Measurements from ENCODE around the gene DNAJC5G. TPM values are rescaled to one million over a fixed set of nuclear protein-coding genes. Genes with fewer than 3 reads are reported as not detected.

The DNAJC5G gene
- total and polyA plus RNA-seq, 2 donors (not counting 3 experiments of a cell fraction or from before 2014, with no cell fraction given): 0.77 to 1.4 TPM

GRCh38 chr2:27256855-27257454, 18.3 kb upstream of the DNAJC5G start:
- POLR2A ChIA-PET: no interaction called here
- H3K27me3 ChIP-seq (ENCODE audit: control insufficient read depth in 2 of 2, insufficient read depth in 2 of 2, low read length in 2 of 2): peaks cover 8 to 17% of the 10 kb centered on the region in 2 experiments
- TF ChIP-seq MYC (IDR thresholded peaks at IDR 0.05; ENCODE audit: low read depth, low read length): no peak
- intact Hi-C loops (cut with micrococcal nuclease): no loop called here
- H3K4me1 ChIP-seq (ENCODE audit: control insufficient read depth, extremely low read depth, insufficient read depth, low read length): peaks cover 11% of the 10 kb centered on the region
- FAIRE-seq (no peak), DNase-seq (ENCODE audit: low read depth, low spot score) (no peak)
- no TSS peak for BruUV-seq (replicated peaks)
- H3K4me2 ChIP-seq (ENCODE audit: insufficient read depth, low read length): no peak overlapping the region
- no peak overlapping the region for H3K4me3 ChIP-seq (replicated peaks in 1 of 3; ENCODE audit: insufficient read depth in 1 of 3, low read depth in 1 of 3, low read length in 3 of 3)
- no peak overlapping the region for H3K27ac ChIP-seq (ENCODE audit: insufficient read depth, low read depth, low read length)
- no peak overlapping the region for H3K9ac ChIP-seq (replicated peaks; ENCODE audit: extremely low read depth, insufficient read depth, low read length)
- H3K9me3 ChIP-seq (replicated peaks; ENCODE audit: control insufficient read depth, insufficient read depth, low read length): no peaks in the 10 kb centered on the region
- no peaks in the 10 kb centered on the region for H3K9me1 ChIP-seq (replicated peaks; ENCODE audit: control insufficient read depth, extremely low read depth, insufficient read depth, low read length)
- CTCF ChIA-PET: interaction anchor here (1.4 to 3.0 kb wide), 3 partner anchors 23 to 46 kb away, joined by 3 to 21 read pairs (median 12); no protein-coding TSS in a partner anchor
- H3K36me3 ChIP-seq (ENCODE audit: control insufficient read depth in 2 of 2, extremely low read depth in 1 of 2, insufficient read depth in 2 of 2, low read length in 2 of 2): peaks cover 0 to 15% of the 10 kb centered on the region in 2 experiments
- H4K20me1 ChIP-seq (replicated peaks; ENCODE audit: control insufficient read depth, extremely low read depth, insufficient read depth, low read length): no peaks in the 10 kb centered on the region
- dilution Hi-C loops (cut with MboI; ENCODE audit: extremely low pct_ligation_motif_present, low sequenced_read_pairs): no loop called here
- no peaks in the 10 kb centered on the region for H3K79me2 ChIP-seq (ENCODE audit: control insufficient read depth, insufficient read depth, low read length)
- H2AFZ ChIP-seq (ENCODE audit: low read depth, low read length): no peak overlapping the region

- no peak for FAIRE-seq
- Histone ChIP-seq H4K20me1 (replicated peaks; ENCODE audit: control insufficient read depth, extremely low read depth, insufficient read depth, low read length) (no peaks in the 10 kb centered on the region), H3K4me2 (ENCODE audit: insufficient read depth, low read length) (no peak overlapping the region), H3K9me1 (replicated peaks; ENCODE audit: control insufficient read depth, extremely low read depth, insufficient read depth, low read length) (no peaks in the 10 kb centered on the region), H3K36me3 (ENCODE audit: control insufficient read depth in 2 of 2, extremely low read depth in 1 of 2, insufficient read depth in 2 of 2, low read length in 2 of 2) (peaks cover 0 to 15% of the 10 kb centered on the region in 2 experiments), H2AFZ (ENCODE audit: low read depth, low read length) (no peak overlapping the region), H3K9ac (replicated peaks; ENCODE audit: extremely low read depth, insufficient read depth, low read length) (no peak overlapping the region), H3K27ac (ENCODE audit: insufficient read depth, low read depth, low read length) (no peak overlapping the region), H3K79me2 (ENCODE audit: control insufficient read depth, insufficient read depth, low read length) (no peaks in the 10 kb centered on the region), H3K4me1 (ENCODE audit: control insufficient read depth, extremely low read depth, insufficient read depth, low read length) (peaks cover 15% of the 10 kb centered on the region), H3K4me3 (replicated peaks in 1 of 3; ENCODE audit: insufficient read depth in 1 of 3, low read depth in 1 of 3, low read length in 3 of 3) (no peak overlapping the region), H3K9me3 (replicated peaks; ENCODE audit: control insufficient read depth, insufficient read depth, low read length) (no peaks in the 10 kb centered on the region), H3K27me3 (ENCODE audit: control insufficient read depth in 2 of 2, insufficient read depth in 2 of 2, low read length in 2 of 2) (peaks cover 8 to 22% of the 10 kb centered on the region in 2 experiments)
- POLR2A ChIA-PET: no interaction called here
- BruUV-seq (replicated peaks): no TSS peak
- no peak for DNase-seq (ENCODE audit: low read depth, low spot score)
- intact Hi-C loops (cut with micrococcal nuclease) (no loop called here), dilution Hi-C loops (cut with MboI; ENCODE audit: extremely low pct_ligation_motif_present, low sequenced_read_pairs) (no loop called here)
- CTCF ChIA-PET: interaction anchor here (1.4 kb wide), 1 partner anchor 31 kb away, joined by 3 read pairs; no protein-coding TSS in a partner anchor
- no peak for TF ChIP-seq GATA2 (IDR thresholded peaks at IDR 0.05; ENCODE audit: insufficient read depth, insufficient read length, low read depth, low read length)
- no peak for TF ChIP-seq FOS (IDR thresholded peaks at IDR 0.05; ENCODE audit: borderline replicate concordance, insufficient read depth, low read length)
- no peak for TF ChIP-seq CTCF (IDR thresholded peaks at IDR 0.05; ENCODE audit: extremely low read depth in 1 of 2, insufficient read depth in 1 of 2, low read depth in 1 of 2, low read length in 2 of 2)
- no peak for TF ChIP-seq JUN (IDR thresholded peaks at IDR 0.05; ENCODE audit: borderline replicate concordance, insufficient read depth, insufficient read length, low read depth)
- TF ChIP-seq POLR2A (IDR thresholded peaks at IDR 0.05; ENCODE audit: low read depth, low read length): no peak
- TF ChIP-seq, protein P1, sequence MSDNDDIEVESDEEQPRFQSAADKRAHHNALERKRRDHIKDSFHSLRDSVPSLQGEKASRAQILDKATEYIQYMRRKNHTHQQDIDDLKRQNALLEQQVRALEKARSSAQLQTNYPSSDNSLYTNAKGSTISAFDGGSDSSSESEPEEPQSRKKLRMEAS (IDR thresholded peaks at IDR 0.05; ENCODE audit: insufficient read depth, insufficient read length): no peak
- no peak for TF ChIP-seq EZH2 (IDR thresholded peaks at IDR 0.05; ENCODE audit: borderline replicate concordance, low read depth, low read length, severe bottlenecking)
- no peak for TF ChIP-seq MYC (IDR thresholded peaks at IDR 0.05; ENCODE audit: low read depth, low read length)
- TF ChIP-seq POLR2AphosphoS5 (IDR thresholded peaks at IDR 0.05; ENCODE audit: insufficient read depth, low read depth, low read length): no peak
Measured at GRCh38 chr2:27258051-27258450, 17.2 kb upstream of the DNAJC5G start.

All from endothelial cell of umbilical vein (primary cell).